OCI-M2 (cell line): ENCODE results near the gene ZNF503.

Experiments used
- DNase-seq: peaks from one replicate; lab custom pipeline; 2025; ENCODE audit not compliant: unreplicated experiment; lab: John Stamatoyannopoulos, UW

The ZNF503 gene

GRCh38 chr10:75407224-75407712 lies 5.7 kb upstream of the ZNF503 start:
- no peak for DNase-seq

- DNase-seq = no peak
These were observed 5.1 kb upstream of the ZNF503 start for GRCh38 chr10:75406462-75407223.

GRCh38 chr10:75405598-75406461 lies 4.3 kb upstream of the ZNF503 start:
- no peak for DNase-seq

- no peak for DNase-seq
These were observed 3.4 kb upstream of the ZNF503 start for GRCh38 chr10:75404815-75405597.

- DNase-seq = no peak
These were observed 2.6 kb upstream of the ZNF503 start for GRCh38 chr10:75403939-75404814.

GRCh38 chr10:75403144-75403938 lies 1.8 kb upstream of the ZNF503 start:
- DNase-seq = no peak

GRCh38 chr10:75402486-75403143 lies 1.1 kb upstream of the ZNF503 start:
- DNase-seq = no peak

- DNase-seq = no peak
These were observed 594 bp downstream of the ZNF503 start for GRCh38 chr10:75400771-75401568.

GRCh38 chr10:75400163-75400770 lies 1.3 kb downstream of the ZNF503 start:
- DNase-seq = no peak

- DNase-seq = no peak
These were observed 2.0 kb downstream of the ZNF503 start for GRCh38 chr10:75399461-75400162.

- no peak for DNase-seq
These were observed 2.7 kb downstream of the ZNF503 start for GRCh38 chr10:75398692-75399460.

GRCh38 chr10:75398200-75398691 lies 3.3 kb downstream of the ZNF503 start:
- DNase-seq = no peak

GRCh38 chr10:75397496-75398199 lies 3.9 kb downstream of the ZNF503 start:
- no peak for DNase-seq

- DNase-seq = no peak
These were observed 4.7 kb downstream of the ZNF503 start for GRCh38 chr10:75396631-75397495.
